NT2/D1 (cell line): ENCODE results near the gene CDC42BPA.

Experiments used
- DNase-seq: peaks from one replicate; pipeline ENCODE4 v3.0.0-alpha.2; 2011; ENCODE audit warnings: low read depth, low spot score
- H3K27me3 ChIP-seq: 2 replicates; pipeline ENCODE4 v1.6.0; 2011; ENCODE audit warnings: mild to moderate bottlenecking; ENCODE audit not compliant: insufficient read length, insufficient read depth
- H3K36me3 ChIP-seq: 2 replicates; pipeline ENCODE4 v1.6.1; 2011; ENCODE audit warnings: mild to moderate bottlenecking, low read length, mixed read lengths; ENCODE audit not compliant: insufficient read depth, insufficient read length
- H3K4me1 ChIP-seq: 2 replicates; pipeline ENCODE4 v1.5.1; 2011; ENCODE audit not compliant: insufficient read depth, insufficient read length
- H3K4me3 ChIP-seq: 2 replicates; pipeline ENCODE4 v1.5.1; 2011; ENCODE audit warnings: low read depth; ENCODE audit not compliant: insufficient read length
- H3K9ac ChIP-seq: 2 replicates; pipeline ENCODE4 v1.6.0; 2011; ENCODE audit warnings: low read depth; ENCODE audit not compliant: insufficient read length
- H3K9me3 ChIP-seq: 2 replicates; pipeline ENCODE4 v1.5.1; 2011; ENCODE audit warnings: mild to moderate bottlenecking, low read length; ENCODE audit not compliant: insufficient read depth
- SUZ12 ChIP-seq: IDR thresholded peaks from 2 replicates; pipeline ENCODE4 v1.6.1; 2011; ENCODE audit not compliant: insufficient read length, insufficient read depth; ENCODE audit errors: extremely low read depth
- YY1 ChIP-seq: IDR thresholded peaks from 2 replicates; pipeline ENCODE4 v1.6.1; 2011; ENCODE audit not compliant: insufficient read length, insufficient read depth
- ZNF274 ChIP-seq: IDR thresholded peaks from 2 replicates; pipeline ENCODE4 v1.6.1; 2011; ENCODE audit warnings: mild to moderate bottlenecking, low read depth, low read length

The CDC42BPA gene

DNA sequence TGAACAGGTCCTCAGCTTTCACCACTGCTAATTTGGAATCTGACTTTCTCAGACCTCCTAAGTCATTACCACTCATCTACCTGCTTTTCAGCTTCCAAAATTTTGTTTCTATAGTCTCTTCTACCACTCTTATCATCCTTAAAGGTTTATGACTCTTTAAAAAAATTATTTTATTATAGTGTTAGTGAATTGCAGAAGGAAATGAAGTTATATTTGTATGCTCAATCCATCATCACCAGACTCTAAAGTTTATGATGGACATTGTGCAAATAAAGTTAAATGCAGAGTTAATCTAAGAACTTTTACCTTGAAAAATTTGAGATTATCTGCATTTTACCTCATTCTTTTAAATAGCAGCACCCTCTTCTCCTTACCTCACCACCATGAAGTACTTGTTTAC is 14.6 kb downstream of the CDC42BPA start:
- TF ChIP-seq SUZ12 (no peak), YY1 (no peak), ZNF274 (no peak)
- H3K36me3 ChIP-seq, result no peaks in the 10 kb centered on the region
- H3K27me3 ChIP-seq, result no peaks in the 10 kb centered on the region
- no peaks in the 10 kb centered on the region for H3K4me1 ChIP-seq
- no peak for DNase-seq
- H3K9me3 ChIP-seq, result no peaks in the 10 kb centered on the region
- no peak overlapping the region for H3K4me3 ChIP-seq
- no peak overlapping the region for H3K9ac ChIP-seq

DNA sequence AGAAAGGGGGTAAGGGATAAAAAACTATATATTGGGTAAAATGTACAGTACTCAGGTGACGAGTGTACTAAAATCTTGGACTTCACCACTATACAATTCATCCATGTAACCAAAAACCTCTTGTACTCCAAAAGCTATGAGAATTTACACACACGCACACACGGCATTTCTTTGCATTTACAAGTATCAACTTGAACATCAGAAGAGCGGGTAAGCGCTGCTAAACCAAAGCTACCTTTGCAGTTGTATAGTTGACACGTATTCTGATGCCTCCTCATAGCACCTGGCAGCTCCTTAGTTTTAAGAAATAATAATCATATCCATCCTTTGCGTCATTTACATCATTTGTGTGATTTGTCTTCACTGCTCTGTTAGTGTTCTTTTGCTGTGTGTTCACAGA is 17.6 kb downstream of the CDC42BPA start:
- no peak overlapping the region for H3K9ac ChIP-seq
- no peaks in the 10 kb centered on the region for H3K4me1 ChIP-seq
- H3K4me3 ChIP-seq, result no peak overlapping the region
- peaks cover 3% of the 10 kb centered on the region; the same call in 1 of the 2 replicates for H3K9me3 ChIP-seq
- no peak for DNase-seq
- TF ChIP-seq ZNF274 (no peak), YY1 (no peak), SUZ12 (no peak)
- no peaks in the 10 kb centered on the region for H3K36me3 ChIP-seq
- no peaks in the 10 kb centered on the region for H3K27me3 ChIP-seq

DNA sequence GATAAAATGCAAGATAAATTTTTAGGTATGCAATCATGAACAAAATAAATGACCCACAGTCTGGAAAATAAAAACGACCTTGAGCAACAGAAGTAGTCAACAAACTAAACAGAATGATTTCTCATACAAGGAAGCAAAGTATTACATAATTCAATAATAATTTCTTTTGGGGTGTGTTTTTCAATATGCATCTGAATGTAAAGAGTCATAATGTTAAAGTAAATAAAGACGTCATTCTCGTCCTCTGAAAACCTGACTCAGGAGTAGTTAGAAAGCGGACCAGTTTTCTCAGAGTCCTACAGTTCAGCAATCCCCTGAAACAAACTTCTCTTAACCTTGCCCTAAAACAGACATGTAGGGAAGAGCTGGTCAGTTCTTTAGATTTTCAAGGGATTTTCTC is 18.6 kb downstream of the CDC42BPA start:
- Histone ChIP-seq H3K36me3 (no peaks in the 10 kb centered on the region), H3K4me3 (no peak overlapping the region), H3K4me1 (no peaks in the 10 kb centered on the region), H3K9ac (no peak overlapping the region), H3K9me3 (peaks cover 3% of the 10 kb centered on the region; the same call in 1 of the 2 replicates), H3K27me3 (no peaks in the 10 kb centered on the region)
- no peak for TF ChIP-seq YY1
- TF ChIP-seq ZNF274, result no peak
- TF ChIP-seq SUZ12, result no peak
- DNase-seq, result no peak

DNA sequence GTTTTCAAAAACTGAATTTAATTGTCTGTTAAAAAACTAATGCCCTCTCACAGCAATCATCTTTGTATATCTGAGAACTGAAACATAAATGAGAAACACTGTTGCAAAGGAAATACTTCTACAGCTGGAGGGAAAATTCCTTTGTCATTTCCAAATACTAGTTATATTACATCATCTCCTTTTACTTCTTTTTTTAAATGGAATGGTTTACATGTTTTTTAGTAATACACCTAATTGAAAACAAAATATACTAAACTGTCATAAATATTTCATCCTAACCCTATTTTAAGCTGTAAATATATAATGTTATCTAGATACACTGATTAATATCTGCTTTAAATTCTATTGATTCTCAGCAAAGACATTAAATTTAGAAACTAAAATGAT is 19.1 kb downstream of the CDC42BPA start:
- no peaks in the 10 kb centered on the region for H3K4me1 ChIP-seq
- TF ChIP-seq YY1 (no peak), SUZ12 (no peak), ZNF274 (no peak)
- no peak overlapping the region for H3K9ac ChIP-seq
- H3K9me3 ChIP-seq, result peaks cover 3% of the 10 kb centered on the region; the same call in 1 of the 2 replicates
- H3K27me3 ChIP-seq, result no peaks in the 10 kb centered on the region
- no peaks in the 10 kb centered on the region for H3K36me3 ChIP-seq
- DNase-seq, result no peak
- no peak overlapping the region for H3K4me3 ChIP-seq

DNA sequence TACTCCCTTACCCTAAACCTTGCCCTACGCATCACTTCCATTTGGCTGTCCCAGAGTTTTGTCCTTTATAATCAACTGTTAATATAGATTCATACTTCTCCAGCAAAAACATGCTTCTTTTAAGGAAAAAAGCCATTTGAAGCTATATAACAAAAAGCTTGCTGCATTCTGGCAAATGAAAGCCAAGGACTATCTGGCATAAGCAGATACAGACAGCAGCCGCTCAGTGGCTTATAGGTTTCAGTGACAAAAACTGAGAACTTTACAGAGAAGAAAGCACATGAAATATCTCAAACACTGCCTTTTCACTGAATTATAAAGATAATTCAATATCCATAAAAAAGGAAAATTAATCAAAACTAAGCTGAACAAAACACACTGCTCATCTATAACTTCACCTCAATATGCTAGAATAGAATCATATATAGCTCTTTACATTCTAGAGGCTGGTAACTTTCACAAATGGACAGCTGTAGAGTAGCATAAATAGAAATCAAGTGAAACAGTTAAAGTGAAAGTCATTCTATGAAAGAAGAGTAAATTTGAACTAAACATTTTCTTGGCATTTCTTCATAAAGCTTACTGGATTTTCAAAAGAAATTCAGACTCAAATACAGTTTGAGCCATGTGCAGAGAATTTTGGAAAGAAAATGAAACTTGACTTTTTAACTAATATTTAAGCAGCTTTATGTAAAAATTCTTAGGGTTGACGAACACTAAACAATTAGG is 19.6 kb downstream of the CDC42BPA start:
- no peaks in the 10 kb centered on the region for H3K36me3 ChIP-seq
- DNase-seq, result no peak
- H3K4me1 ChIP-seq, result no peaks in the 10 kb centered on the region
- peaks cover 3% of the 10 kb centered on the region; the same call in 1 of the 2 replicates for H3K9me3 ChIP-seq
- TF ChIP-seq SUZ12 (no peak), YY1 (no peak), ZNF274 (no peak)
- no peaks in the 10 kb centered on the region for H3K27me3 ChIP-seq
- H3K9ac ChIP-seq, result no peak overlapping the region
- no peak overlapping the region for H3K4me3 ChIP-seq

DNA sequence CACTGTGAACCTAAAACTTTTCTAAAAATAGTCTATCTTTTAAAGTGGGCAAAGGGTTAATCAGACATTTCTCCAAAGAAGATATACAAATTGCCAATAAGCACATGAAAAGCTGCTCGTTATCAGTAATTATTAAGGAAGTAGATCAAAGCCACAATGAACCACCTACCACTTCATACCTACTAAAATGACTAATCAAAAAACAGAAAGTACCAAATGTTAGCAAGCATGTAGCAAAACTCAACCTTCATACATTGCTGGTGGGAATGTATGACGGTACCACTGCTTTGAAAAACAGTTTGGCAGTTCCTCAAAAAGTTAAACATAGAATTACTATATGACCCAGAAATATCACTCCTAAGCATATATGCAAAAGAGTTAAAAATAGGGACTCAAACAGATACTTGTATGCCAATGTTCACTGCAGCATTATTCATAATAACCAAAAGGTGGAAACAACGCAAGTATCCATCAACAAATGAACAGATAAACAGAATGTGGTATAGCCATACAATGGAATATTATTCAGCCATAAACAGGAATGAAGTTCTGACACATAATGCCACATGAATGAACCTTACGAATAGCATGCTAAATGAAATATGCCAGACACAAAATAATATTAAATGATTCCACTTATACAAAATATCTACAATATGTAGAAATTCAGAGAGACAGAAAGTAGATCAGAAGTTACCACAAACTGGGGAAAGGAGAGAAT is 21.1 kb downstream of the CDC42BPA start:
- no peak for TF ChIP-seq SUZ12
- no peak for TF ChIP-seq YY1
- no peak for TF ChIP-seq ZNF274

DNA sequence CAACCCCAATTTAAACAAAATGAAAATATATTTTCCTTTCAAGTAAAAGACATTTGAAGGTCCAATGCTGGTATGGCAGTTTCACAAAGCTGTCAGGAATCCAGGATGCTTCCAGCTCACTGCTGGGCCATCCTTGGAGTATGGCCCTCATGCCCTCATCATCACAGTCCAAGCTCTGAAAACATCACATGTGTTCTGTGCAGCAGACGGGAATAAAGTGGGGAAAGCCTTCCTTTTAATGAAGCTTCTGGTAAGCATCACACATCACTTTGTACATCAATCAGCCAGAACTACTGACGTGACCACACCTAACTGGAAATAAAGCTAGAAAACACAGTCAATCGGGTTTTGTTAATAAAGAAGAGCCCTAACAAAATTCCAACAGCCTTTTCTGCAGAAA is 22.7 kb downstream of the CDC42BPA start:
- H3K36me3 ChIP-seq, result no peaks in the 10 kb centered on the region
- DNase-seq, result no peak
- H3K4me3 ChIP-seq, result no peak overlapping the region
- no peak for TF ChIP-seq YY1
- TF ChIP-seq ZNF274, result no peak
- TF ChIP-seq SUZ12, result no peak
- H3K9ac ChIP-seq, result no peak overlapping the region
- no peaks in the 10 kb centered on the region for H3K4me1 ChIP-seq
- no peaks in the 10 kb centered on the region for H3K27me3 ChIP-seq
- peaks cover 3% of the 10 kb centered on the region; the same call in 1 of the 2 replicates for H3K9me3 ChIP-seq

More for the DNA sequence above, 21.1 kb downstream of the CDC42BPA start:
- Histone ChIP-seq H3K36me3 (no peaks in the 10 kb centered on the region), H3K4me3 (no peak overlapping the region), H3K9ac (no peak overlapping the region), H3K27me3 (no peaks in the 10 kb centered on the region), H3K4me1 (no peaks in the 10 kb centered on the region), H3K9me3 (peaks cover 3% of the 10 kb centered on the region; the same call in 1 of the 2 replicates)
- no peak for DNase-seq
